SKM-1 treated with dmso at 0.1 percent for 144 hours (cell line): ENCODE measurements around the gene ANKHD1.

ENCODE experiments used
- DNase-seq: peaks from one replicate; lab custom pipeline; 2025; ENCODE audit not compliant: unreplicated experiment; lab: John Stamatoyannopoulos, UW

The ANKHD1 gene

GRCh38 chr5:140502834-140503233 is 101.2 kb downstream of the ANKHD1 start:
- DNase-seq = no peak

DNA sequence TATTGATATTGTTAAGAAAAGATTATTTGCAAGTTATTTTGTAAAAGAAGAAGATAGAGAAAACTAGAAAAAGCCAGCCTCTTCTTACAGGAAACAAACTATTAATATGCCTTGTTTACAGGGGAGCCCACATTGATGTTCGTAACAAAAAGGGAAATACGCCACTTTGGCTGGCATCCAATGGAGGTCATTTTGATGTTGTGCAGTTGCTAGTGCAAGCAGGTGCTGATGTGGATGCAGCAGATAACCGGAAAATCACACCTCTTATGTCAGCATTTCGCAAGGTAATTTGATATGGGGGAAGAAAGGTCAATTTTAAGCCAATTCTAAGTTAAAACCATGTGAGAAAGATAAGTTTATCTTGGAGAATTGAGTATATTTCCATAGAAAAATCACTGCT is 108.3 kb downstream of the ANKHD1 start:
- DNase-seq = no peak

DNA sequence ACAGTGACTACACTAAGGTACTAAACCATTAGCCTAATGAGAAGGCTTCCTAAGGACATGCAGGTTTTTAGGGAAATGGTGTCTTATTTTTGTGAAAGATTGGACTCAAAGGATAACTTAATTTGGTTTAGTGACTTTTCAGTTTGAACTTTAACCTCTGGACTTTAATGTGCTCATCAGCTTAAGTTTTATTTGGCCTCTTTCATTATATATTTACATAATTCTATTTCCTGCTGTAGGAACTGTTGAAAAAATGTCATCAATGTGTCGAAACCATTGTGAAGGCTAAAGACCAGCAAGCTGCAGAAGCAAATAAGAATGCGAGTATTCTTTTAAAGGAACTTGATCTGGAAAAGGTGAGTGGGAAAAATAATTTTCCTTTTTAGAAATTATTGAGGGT is 111.5 kb downstream of the ANKHD1 start:
- no peak for DNase-seq

DNA sequence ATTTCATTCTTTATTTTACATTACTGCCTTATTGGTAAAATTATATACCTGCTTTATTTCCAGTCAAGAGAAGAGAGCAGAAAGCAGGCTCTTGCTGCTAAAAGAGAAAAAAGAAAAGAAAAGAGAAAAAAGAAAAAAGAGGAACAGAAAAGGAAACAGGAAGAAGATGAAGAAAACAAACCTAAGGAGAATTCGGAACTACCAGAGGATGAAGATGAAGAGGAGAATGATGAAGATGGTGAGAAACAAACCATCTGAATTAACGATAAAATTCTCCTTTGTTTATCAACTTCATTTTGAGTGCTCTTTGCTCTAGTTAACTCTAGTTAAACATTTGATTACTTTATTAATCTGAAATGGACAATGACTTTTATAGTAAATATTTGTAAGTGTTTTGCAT is 122.4 kb downstream of the ANKHD1 start:
- no peak for DNase-seq

GRCh38 chr5:140540227-140540626 is 138.6 kb downstream of the ANKHD1 start:
- no peak for DNase-seq

GRCh38 chr5:140542972-140543371 is 141.3 kb downstream of the ANKHD1 start:
- DNase-seq = no peak

GRCh38 chr5:140544986-140545385 is 143.4 kb downstream of the ANKHD1 start:
- DNase-seq = no peak

- DNase-seq = no peak
Observed at GRCh38 chr5:140545606-140546005, 144.0 kb downstream of the ANKHD1 start.

DNA sequence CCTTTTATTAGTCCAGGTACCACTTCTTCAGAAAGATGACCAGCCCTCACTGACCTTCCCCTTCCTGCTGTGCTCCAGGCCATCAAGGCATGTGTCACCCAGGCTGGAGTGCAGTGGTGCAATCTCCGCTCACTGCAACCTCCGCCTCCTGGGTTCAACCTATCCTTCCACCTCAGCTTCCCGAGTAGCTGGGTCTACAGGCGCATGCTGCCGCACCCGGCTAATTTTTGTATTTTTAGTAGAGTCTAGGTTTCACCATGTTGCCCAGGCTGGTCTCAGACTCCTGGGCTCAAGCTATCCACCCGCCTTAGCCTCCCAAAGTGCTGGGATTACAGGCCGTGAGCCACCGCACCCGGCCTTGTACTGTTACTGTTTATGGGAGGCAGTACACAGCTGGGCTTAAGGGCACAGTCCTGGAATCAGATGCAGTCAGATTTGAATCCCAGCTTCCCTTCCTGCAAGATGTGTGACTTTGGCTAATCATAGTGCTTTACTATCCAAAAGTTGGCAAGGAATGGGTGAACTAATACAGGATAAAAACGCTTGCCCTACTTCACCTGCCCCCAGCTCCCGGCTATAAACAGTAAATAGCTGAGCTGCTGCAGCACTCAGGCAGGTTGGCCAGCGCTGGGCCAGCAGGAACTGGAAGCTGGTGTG is 145.3 kb downstream of the ANKHD1 start:
- no peak for DNase-seq

DNA sequence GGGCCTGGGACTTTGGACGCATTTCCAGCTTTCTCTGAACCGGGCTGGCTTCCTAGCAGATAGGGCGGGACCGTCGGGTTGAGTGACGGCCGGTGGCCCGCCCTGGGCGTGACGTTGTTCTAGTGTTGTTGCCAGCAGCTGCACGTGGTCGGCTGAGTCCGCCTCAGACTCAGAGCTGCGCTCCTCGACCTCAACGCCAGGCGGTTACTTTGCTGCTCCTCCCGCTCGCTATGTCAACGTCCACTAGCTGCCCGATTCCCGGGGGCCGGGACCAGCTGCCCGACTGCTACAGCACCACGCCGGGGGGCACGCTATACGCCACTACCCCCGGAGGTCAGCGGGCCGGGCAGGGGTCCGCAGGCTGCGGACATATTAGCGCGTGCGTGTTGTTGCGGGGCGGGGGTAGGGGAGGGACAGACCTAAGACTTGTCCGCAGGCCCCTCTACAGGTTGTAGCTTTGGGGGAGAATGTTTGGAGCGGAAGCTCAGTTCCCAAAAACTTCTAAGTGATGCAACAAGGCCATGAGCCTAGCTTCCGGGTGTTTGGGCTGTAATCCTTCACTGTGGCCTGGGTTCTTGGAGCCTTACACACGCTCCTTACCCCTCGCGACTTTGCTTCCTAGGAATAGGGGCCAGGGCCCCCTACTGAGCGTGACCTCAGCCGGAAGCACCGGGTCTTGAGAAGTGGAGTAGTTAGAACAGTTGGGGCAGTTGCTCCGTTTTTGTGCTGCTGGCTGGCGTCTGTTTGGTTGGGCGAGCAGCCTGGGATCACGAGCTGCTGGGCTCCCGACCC is 146.1 kb downstream of the ANKHD1 start, which contains the start of gene EIF4EBP3:
TSS of gene EIF4EBP3 (plus strand) at position 155 of the 792 bp plus-strand sequence. CDS start at position 231, 76 bp downstream.
- DNase-seq = peak; percentile 92

- no peak for DNase-seq
Observed at GRCh38 chr5:140548300-140548688, 146.7 kb downstream of the ANKHD1 start.

GRCh38 chr5:140548791-140549190 is 147.2 kb downstream of the ANKHD1 start:
- no peak for DNase-seq

DNA sequence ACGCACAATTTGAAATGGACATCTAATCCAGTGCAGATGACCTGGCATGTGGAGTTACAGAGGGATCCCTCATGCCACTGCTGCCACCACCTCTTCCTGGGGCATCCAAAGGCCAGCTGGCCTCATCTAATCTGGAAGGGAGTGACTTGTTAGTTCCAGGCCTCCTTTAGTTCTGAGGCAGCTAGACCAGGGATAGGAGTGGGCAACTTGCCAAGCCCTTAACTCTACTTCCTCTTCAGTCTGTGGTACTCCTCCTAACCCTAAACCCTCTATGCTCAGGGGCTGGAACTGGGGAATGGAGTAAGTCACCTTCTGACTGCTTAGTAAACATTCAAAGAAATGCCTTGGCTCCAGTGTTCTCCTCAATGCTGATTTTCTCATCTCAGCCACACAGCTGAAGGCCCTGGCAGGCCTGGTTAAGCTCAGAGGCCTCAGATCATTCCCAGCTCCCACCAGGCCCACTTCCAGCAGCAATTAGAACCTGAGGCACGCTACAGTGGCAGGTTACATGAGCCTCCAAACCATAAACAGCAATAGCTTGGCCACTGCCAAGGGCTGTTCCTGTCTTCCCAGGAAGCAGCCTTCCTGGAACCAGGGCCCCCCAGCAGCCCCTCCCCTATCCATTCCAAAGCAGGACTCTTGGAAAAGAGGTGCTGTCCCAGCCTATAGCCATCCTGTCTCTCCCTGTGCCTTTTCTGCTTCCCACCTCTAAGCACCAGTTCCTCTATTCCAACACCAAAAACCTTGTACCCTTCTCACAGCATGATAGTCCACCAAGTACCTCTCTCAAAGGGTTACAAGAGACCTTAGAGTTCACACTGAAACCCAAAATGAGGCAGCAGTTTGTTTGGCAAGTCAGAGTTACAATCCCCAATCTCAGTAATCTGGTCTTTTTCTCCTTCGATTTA is 147.9 kb downstream of the ANKHD1 start:
- DNase-seq = peak; percentile 51

DNA sequence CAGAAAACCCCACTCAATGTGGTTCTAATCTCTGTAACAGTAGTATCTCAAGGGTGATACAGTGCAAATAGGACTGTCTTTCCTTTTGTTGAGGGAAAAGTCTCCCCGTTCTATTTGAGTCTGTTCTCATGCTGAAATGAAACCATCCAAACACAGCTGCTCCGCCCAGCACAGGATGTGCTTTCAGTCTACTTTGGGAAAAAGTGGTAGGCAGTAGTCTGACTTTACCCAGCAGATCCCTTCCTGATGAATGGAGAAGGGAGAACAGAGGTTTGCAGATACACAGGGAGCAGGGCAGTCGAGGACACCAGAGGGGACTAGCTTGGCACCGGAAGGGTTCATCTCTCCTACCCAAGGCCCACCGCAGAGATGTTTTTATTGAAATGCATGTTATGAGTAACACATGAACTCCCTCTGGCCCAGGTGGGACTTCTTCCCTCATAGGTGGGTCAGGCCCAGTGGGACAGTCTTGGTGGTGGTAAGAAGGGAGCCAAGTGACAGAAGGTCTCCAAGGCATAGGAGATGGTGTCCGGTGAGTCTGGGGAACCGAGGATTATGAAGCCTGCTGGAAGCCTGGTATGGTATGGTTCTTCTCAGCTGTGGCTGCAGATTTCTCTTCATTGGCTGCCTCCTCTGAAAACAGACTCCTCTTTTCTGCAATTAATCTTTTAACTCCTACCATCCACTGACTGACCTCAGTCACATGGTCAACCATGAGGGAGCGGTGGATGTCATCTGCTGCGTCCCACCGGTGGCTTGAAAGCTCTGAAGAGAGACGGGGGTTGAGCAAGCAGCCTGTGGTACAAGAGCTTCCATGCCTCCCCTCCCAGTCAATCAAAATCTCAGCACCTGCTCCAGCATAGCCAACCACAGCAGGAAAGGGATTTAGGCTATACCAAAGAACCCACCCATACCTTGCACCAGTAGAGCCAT is 148.8 kb downstream of the ANKHD1 start:
- no peak for DNase-seq

GRCh38 chr5:140551872-140552271 is 150.2 kb downstream of the ANKHD1 start:
- DNase-seq = no peak

- peak; percentile 35 for DNase-seq
Observed at GRCh38 chr5:140553657-140554056, 152.0 kb downstream of the ANKHD1 start.

DNA sequence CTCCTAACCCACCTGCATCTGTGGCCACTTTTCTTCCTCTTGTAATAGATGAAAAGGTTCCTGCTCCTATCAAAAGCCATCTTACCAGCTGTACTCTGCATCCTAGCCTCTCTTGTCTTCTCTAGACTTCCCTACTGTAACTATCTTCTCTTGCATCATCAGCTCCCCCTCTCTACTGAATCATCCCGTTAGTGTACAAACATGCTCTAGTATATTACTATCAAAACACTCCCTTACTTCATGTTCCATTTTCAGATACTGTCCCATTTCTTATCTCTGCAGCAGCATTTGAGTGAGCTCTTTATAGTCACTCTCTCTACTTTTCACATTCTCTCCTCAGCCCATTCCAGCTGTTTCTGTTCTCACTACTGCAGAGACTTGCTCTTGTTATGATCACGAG is 152.8 kb downstream of the ANKHD1 start:
- no peak for DNase-seq

- DNase-seq = no peak
Observed at GRCh38 chr5:140555747-140556312, 154.2 kb downstream of the ANKHD1 start.

DNA sequence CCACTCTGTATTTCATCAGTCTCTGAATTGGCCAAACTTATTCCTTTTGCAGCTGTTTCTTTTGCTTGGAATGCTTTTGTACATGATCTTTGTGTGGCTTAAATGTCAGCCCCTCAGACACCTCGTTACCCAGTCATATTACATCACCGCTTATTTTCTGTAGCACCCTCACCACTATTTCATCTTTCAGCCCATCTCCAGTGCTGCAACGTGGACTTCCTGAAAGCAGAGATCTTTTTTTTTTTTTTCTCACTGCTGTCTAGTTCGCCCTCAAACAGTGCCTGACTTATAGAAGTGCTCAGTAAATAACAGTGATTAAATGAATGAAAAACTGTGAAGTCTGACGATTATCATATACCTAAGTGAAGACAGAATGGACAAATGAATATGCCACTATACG is 154.8 kb downstream of the ANKHD1 start:
- DNase-seq = peak; percentile 35
